ENCODE measurements around the gene RNU2-63P.

- TF ChIP-seq CTCF (conservative IDR thresholded peaks at IDR 0.05): no peak
- no peak for TF ChIP-seq ZFX (IDR thresholded peaks at IDR 0.05)
Measured at GRCh38 chr2:88042476-88042875, 26.1 kb upstream of the RNU2-63P start.

Data from C4-2B (cell line).